Measurements from ENCODE around the gene HBD. TPM values are rescaled to one million over a fixed set of nuclear protein-coding genes. Genes with fewer than 3 reads are reported as not detected.

The HBD gene
- total RNA-seq, 1 donor from 2014 or later = not detected

DNA sequence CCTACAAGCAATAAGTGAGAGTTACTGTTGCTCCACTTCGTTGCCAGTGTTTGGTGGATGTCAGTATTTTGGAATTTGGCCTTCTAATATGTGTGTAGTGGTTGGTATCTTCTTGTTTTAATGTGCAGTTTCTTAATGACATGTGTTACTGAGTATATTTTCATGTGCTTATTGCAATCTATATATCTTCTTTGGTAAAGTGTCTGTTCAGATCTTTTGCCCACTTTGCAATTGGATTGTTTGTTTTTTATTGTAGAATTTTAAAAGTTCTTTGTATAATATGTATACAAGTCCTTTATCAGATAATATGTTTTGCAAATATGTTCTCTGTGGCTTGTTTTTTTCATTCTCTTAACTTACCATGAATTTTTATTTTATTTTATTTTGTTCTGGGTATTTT is 41.5 kb downstream of the HBD start:
- H3K27ac Mint-ChIP-seq (ENCODE audit: unreplicated experiment) = no peak overlapping the region
- H3K36me3 Mint-ChIP-seq (ENCODE audit: low read depth) = no peaks in the 10 kb centered on the region
- H3K27me3 Mint-ChIP-seq (ENCODE audit: low read depth) = peaks cover 8% of the 10 kb centered on the region
- H3K4me3 Mint-ChIP-seq (ENCODE audit: unreplicated experiment) = no peak overlapping the region
- TF ChIP-seq, protein P1, sequence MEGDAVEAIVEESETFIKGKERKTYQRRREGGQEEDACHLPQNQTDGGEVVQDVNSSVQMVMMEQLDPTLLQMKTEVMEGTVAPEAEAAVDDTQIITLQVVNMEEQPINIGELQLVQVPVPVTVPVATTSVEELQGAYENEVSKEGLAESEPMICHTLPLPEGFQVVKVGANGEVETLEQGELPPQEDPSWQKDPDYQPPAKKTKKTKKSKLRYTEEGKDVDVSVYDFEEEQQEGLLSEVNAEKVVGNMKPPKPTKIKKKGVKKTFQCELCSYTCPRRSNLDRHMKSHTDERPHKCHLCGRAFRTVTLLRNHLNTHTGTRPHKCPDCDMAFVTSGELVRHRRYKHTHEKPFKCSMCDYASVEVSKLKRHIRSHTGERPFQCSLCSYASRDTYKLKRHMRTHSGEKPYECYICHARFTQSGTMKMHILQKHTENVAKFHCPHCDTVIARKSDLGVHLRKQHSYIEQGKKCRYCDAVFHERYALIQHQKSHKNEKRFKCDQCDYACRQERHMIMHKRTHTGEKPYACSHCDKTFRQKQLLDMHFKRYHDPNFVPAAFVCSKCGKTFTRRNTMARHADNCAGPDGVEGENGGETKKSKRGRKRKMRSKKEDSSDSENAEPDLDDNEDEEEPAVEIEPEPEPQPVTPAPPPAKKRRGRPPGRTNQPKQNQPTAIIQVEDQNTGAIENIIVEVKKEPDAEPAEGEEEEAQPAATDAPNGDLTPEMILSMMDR (IDR thresholded peaks at IDR 0.05) = no peak
- no peaks in the 10 kb centered on the region for H3K4me1 Mint-ChIP-seq (ENCODE audit: low read depth)
- peaks cover 15% of the 10 kb centered on the region for H3K9me3 Mint-ChIP-seq (ENCODE audit: low read depth)
- DNase-seq (ENCODE audit: low spot score) = no peak

DNA sequence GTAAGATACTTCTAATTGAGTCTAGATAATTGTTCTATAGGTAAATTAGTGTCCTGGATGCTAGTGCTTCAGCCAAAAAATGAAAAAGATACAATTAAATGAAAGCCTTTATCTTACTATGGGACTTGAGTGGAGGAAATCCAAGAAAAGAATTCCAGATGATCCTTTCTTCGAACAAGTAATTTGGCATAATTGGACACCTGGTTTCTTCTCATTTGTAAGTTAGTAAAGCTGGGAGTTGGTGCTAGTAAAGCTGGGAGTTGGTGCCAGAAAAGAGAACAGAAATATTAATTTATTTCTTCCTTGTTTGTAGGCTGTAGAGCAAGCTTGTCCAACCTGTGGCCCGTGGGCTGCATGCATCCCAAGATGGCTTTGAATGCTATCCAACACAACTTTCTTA is 46.1 kb downstream of the HBD start:
- no peak for DNase-seq (ENCODE audit: low spot score)
- peaks cover 11% of the 10 kb centered on the region for H3K27me3 Mint-ChIP-seq (ENCODE audit: low read depth)
- no peaks in the 10 kb centered on the region for H3K4me1 Mint-ChIP-seq (ENCODE audit: low read depth)
- no peak overlapping the region for H3K27ac Mint-ChIP-seq (ENCODE audit: unreplicated experiment)
- H3K9me3 Mint-ChIP-seq (ENCODE audit: low read depth) = peaks cover 14% of the 10 kb centered on the region
- H3K36me3 Mint-ChIP-seq (ENCODE audit: low read depth) = no peaks in the 10 kb centered on the region
- H3K4me3 Mint-ChIP-seq (ENCODE audit: unreplicated experiment) = no peak overlapping the region
- TF ChIP-seq, protein P1 (IDR thresholded peaks at IDR 0.05) = no peak

Other genes starting within 250 kb of the HBD start
- gene OR51L1, start 239.6 kb downstream of the HBD start, total RNA-seq = not detected in 3 replicates
- not detected in 3 replicates for gene OR52J3, start 188.0 kb downstream of the HBD start, total RNA-seq
- gene OR52E2, start 174.9 kb downstream of the HBD start, total RNA-seq = not detected in 3 replicates
- not detected in 3 replicates for gene OR52E1, start 164.9 kb downstream of the HBD start, total RNA-seq
- gene OR52A5, start 96.1 kb downstream of the HBD start, total RNA-seq = not detected in 3 replicates
- not detected in 3 replicates for gene OR52A1, start 79.7 kb downstream of the HBD start, total RNA-seq
- gene OR51V1, start 33.8 kb downstream of the HBD start, total RNA-seq = not detected in 3 replicates
- gene HBB, start 7.4 kb downstream of the HBD start, total RNA-seq = not detected in 3 replicates
- gene HBG1, start 15.4 kb upstream of the HBD start, total RNA-seq = not detected in 3 replicates
- gene HBG2, start 20.3 kb upstream of the HBD start, total RNA-seq = not detected in 3 replicates
- not detected in 3 replicates for gene HBE1, start 35.5 kb upstream of the HBD start, total RNA-seq
- not detected in 3 replicates for gene OR51B4, start 67.5 kb upstream of the HBD start, total RNA-seq
- gene OR51B2, start 89.8 kb upstream of the HBD start, total RNA-seq = not detected in 3 replicates
- 0.20 TPM in 1 of 3 replicates, not detected in the others for gene OR51B5, start 109.0 kb upstream of the HBD start, total RNA-seq
- gene OR51B6, start 117.0 kb upstream of the HBD start, total RNA-seq = not detected in 3 replicates
- gene OR51M1, start 149.3 kb upstream of the HBD start, total RNA-seq = not detected in 3 replicates
- gene OR51Q1, start 187.6 kb upstream of the HBD start, total RNA-seq = not detected in 3 replicates
- gene OR51I1, start 207.0 kb upstream of the HBD start, total RNA-seq = 0.46 TPM in 1 of 3 replicates, not detected in the others
- not detected in 3 replicates for gene OR51I2, start 214.8 kb upstream of the HBD start, total RNA-seq

Measured in chondrocyte (in vitro differentiated cells).